Medulla oblongata (tissue), 1 donor: Measurements from ENCODE around the gene AS3MT.
"Not testable (repeated sequence)": the region's sequence is repeated elsewhere in the genome, so short reads cannot be mapped to it uniquely, and the experiment has no call there.

Experiments used
- DNase-seq: peaks from one replicate; pipeline ENCODE4 v3.0.0-alpha.2; 2015; ENCODE audit errors: extremely low spot score

The AS3MT gene

DNA sequence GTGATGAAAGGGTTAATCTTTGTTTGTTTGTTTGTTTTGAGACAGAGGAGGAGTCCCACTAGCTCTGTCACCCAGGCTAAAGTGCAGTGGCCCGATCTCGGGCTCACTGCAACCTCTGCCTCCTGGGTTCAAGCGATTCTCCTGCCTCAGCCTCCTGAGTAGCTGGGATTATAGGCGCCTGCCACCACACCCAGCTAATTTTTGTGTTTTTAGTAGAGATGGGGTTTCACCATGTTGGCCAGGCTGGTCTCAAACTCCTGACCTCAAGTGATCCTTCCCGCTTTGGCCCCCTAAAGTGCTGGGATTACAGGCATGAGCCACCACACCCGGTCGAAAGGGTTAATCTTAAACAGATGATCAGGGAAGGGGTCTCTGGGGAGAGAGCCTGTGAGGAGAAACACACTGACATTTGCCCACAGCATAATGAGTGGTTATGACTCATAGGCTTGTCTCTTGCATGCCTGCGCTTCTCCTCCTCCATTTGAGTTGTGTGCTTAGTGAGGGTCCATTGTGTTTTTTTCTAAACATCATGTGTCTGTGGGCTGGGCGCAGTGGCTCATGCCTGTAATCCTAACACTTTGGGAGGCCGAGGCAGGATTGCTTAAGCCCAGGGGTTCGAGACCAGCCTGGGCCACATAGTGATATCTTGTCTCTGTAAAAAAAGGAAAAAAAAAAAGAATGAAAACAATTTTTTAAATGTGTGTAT, 13.4 kb upstream of the AS3MT start:
- not testable (repeated sequence) for DNase-seq

DNA sequence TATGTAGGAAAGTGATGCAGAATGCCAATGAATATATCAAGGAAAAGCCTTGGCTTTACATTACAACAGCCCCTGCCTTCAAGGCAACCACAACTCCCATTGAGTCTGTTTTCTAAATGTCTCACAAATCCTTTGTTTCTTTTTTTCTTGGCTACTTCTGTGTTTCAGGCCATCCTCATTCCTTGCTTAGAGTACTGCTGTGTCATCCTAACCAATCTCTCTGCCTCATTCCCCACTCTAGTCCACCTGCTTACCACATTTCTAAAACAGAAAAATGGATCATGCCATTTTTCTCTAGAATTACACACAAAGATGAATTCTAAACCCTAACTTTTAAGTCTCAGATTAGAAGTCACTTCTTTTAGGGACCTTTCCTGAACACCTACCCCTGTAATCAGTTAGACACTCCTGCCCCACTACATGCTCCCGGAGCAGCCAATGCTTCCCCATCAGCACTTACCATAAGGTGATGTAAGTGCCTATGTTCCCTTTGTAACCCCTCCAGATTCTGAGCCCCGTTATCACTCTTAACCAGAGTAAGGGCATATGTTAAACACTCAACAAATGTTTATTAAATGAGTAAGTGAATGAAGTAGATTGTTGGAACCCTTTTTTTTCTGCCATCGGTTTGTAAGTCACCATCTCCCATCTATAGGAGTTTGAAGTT, 12.4 kb upstream of the AS3MT start:
- no peak for DNase-seq

DNA sequence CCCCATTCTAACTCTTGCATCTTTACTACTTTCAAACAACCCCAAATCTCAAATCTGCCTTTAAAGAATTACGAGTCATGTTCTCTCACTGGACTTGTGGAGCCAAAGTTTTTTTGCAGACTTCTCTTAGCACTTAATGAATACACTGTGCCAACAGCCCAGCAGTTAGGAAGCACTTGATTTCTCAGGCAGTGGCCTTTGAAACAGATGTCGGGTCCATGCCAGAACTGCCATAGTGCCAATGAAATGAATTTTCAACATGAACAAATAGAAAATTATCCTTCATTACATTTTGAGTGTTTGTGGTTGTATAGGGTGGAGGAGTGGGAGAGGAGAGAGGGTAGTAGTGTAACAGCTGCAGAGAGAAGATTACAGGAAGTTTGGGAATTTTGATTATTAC, 9.4 kb upstream of the AS3MT start:
- peak; percentile 16 for DNase-seq

DNA sequence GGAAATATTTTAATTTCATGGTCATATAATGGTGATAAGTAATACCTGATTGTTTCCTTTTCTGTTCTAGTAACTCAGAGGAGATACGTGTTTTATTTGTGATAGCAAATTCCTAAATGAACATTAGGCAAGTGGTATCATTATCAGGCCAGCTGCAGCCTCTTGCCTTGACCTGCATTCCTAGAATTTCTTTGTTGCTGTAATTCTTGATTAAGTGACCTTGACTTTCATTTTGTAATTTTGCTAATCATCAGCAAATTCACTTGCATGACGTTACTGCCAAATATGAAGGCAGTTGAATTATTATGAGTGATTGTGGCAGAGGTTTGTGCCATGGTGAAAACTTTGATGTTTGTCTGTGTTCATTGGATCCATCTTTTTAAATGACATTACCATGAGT, 5.6 kb upstream of the AS3MT start:
- DNase-seq, result no peak

DNA sequence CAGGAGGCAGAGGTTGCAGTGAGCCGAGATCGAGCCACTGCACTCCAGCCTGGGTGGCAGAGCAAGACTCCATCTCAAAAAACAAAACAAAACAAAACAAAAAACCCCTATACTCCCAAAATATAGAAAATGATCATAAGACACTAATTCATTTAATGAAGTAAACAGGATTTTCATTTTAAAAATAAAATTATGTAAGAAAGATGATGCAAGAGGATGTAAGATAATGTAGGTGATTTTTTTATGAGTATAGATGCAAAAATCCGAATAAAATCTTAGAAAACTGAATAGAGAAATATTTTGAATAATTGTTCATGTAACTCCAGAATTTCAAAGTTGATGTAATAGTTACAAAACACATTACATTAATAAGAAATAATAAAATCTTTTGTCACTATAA, 3.6 kb upstream of the AS3MT start:
- no peak for DNase-seq

DNA sequence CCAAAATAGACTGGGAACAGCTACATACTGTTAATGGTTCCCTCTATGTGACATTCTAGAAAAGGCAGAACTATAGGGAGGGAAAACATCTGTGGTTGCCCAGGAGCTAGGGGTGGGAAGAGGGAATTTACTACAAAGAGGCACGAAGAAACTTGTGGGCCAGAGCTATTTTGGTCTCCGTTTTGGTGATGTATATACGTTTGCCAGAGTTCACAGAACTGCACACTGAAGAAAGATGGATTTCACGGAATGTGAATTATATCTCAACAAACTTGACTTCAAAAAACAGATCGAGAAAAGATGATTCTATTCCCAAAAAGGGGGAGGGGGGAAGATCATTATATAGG, 386 bp upstream of the AS3MT start:
- DNase-seq, result no peak

DNA sequence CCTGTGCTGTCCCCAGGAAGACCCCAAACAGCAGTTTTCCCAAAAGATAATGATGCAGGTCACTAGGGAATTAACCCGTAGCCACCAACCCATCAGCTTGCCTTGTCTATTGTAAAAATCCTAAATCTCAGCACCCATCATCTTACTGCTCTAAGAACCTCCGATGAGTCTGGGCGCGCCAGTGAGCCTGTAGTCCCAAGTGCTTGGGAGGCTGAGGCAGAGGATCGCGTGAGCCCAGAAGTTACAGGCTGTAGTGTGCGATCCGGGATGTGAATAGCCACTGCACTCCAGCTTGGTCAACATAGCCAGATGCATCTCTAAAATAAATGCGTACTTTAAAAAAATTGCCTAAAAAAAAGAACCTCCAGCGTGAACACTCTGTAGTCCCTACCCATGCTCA, 951 bp downstream of the AS3MT start:
- DNase-seq, result no peak

DNA sequence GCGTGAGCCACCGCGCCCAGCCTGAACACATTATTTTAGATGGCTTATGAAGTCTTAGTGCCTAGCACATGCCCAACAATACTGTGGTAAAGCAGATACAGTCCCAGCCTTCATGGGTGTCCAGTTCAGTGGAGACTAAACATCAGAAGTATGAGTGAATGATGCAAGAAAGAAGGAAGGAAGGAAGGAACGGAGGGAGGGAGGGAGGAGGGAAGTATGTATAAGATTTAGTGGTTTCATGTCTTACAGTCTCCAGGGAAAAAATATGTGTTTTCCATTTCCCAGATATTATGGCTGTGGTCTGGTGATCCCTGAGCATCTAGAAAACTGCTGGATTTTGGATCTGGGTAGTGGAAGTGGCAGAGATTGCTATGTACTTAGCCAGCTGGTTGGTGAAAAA, 2.9 kb downstream of the AS3MT start:
- DNase-seq, result no peak

DNA sequence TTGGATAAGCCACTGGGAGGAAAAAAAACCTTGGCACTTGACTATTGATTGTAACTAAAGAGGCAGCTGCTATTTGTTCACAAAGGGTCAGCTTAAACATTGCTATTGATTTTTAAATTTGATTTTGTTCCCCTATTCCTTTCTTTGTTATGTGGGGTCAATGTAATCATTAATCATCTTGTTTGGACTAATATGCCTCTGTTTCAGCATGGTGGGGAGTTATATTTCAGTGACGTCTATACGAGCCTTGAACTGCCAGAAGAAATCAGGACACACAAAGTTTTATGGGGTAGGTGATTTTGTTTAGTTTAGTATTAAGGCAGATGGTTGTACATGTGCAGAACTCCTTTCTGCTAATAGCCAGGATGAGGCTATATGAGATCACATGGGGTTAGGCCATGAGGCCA, 7.5 kb downstream of the AS3MT start:
- DNase-seq, result no peak

DNA sequence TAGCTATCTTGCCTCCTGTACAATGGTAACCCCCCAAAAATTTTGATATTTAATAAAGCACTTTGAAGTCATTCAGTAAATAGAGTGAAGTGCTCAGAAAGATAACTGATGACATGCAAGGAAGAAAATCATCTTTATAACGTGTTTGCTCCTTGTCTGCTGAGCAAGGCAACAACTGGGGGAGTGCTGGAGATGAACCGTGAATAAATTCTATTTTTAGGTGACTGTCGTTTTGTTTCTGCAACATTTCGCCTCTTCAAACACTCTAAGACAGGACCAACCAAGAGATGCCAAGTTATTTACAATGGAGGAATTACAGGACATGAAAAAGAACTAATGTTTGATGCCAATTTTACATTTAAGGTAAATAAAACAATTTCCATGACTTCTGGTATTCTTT, 9.4 kb downstream of the AS3MT start:
- DNase-seq, result no peak

DNA sequence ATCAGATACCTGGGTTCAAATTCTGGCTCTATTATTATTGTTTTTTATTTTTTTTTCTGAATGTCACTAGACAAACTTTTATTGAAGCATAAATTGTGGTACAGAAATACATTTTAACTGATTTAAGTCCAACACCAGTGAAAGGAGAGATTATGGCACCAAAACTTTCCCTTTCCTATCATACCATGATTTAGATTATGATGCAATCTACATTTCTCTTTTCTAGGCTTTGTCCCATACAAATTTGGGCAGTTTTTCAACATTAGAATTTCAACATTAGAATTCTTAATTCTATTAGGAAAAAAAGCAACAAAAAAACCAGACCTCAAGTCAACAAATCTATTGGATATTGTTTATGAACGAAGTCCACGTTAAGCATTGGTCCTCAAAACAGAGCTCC, 11.0 kb downstream of the AS3MT start:
- DNase-seq, result no peak

DNA sequence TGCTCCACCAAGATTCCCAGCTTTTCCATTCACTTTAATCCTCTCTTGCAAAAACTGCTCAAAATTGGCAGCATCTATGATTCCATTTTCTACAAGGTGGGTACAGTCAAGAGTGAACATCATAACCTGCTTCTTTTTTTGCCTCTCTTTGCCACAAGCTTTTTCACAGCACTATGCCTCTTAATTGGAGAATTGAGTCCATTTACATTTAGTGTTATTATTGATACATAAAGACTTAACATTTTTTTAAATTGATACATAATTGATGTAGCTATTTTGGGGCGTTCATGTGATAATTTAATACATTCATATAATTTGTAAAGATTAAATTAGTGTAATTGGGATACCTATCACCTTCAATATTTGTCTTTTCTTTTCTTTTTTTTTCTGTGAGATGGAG, 18.8 kb downstream of the AS3MT start:
- no peak for DNase-seq

DNA sequence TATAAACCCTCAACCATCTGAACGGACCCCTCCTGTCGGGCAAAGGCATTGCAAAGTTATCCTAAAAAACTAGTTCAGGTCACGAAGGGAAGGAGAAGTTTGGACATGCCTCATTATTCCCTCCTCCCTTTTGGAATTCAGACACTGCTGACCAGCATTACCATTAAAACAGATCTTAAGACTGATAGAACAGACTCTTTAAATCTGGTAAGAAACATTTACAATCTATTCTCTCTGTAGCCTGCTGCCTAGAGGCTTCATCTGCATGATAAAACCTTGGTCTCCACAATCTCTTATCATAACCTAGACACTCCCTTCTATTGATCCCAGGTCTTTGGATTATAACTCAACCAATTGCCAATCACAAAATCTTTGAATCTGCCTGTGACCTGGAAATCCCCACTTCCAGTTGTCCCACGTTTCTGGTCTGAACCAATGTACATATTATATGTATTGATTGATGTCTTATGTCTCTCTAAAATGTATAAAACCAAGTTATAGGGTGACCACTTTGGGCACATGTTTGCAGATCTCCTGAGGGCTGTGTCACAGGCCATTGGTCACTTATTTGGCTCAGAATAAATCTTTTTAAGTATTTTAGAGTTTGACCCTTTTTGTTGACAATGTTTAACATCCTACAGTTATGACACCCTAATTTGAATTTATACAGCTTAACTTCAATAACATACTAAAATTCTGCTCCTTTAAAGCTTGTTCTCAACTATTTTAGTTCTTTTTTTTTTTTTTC, 25.4 kb downstream of the AS3MT start:
- no peak for DNase-seq

DNA sequence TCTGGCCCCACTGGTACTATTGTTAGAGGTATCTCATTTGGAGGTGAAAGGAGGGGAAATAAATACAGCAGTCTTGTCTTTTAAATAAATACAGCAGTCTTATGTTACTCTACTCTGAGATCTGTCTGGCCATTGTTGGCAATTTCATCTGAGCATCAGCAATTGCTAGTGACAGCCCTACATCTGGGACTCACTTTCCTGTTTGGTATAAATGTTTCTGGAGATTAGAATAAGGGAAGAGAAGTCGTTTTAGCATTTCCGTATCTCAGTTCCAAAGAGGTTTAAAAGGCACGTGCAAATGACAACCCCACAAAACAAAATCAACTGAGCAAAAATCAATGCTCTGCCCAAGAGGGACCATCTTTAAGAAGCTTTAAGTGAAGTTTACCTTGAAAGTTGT, 30.7 kb downstream of the AS3MT start:
- no peak for DNase-seq

DNA sequence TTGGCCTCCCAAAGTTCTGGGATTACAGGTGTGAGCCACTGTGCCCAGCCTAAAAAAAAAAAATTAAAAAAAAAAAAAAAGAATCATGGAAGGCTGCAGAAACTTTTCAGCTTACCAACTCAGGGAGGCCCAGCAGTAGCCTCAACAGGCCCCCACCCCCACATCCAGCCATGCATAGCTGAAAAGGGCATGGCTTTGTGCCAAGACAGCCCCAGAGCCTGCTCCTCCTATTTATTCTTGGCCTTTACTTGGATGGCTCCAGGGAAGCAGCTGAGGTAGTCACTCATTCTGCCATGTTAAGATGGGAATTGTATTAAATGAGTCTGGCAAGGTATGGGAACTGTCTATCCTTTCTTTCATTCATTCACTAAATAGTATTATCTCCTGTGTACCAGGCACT, 35.1 kb downstream of the AS3MT start:
- DNase-seq, result no peak

DNA sequence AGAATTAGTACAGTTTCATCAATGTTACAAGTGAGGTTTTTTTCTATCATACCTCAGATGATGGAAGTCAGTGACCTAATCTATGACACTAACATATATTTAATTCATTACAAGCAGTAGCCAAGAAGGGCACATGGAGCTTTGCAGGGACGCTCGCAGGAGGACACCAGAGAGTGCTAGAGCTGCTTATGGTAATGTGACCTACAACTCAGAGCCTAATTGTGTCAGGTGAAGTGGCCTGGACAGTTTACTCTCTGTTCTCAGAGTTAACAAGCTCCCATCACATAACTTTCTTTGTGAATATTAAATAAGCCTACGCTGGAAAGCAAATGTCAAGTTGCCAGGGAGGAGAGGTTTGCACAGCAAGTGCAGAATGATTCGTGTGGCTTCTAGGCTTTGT, 37.2 kb downstream of the AS3MT start:
- DNase-seq, result no peak

DNA sequence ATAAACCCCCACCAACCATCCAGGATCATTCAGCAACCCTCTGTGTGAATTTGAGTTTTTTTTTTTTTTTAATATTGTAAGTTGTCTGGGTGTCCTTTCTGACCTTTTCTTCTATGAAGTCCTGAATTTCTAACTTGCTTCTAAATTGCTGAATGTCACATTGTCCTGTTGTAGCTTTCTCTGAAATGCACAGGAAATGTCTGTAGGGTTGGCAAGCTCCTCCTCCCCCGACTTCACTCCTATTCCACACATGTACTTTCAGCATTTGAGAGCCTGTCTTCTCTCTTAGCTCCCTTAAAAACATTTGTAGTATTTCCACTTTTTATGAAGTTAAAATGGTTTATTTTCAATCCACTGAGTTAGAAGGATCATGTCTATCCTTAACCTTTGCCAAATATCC, 45.5 kb downstream of the AS3MT start:
- DNase-seq, result no peak

DNA sequence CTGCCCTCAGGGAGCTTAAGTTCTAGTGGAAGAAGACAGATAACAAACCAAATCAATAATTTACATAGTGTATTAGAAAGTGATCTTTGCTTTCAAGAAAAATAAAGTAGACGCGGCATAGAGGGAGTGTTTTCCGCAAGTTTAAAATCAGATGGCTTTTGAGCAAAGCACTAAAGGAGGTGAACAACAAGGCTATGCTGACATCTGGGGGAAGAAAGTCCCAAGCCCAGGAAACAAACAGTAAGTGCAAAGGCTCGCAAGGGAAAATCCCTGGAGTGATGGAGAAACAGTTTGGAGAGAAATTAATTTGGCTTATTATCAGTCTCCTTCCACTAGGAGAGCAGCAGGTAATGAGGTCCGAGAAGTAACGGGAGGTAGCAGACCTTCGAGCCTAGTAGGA, 46.9 kb downstream of the AS3MT start:
- no peak for DNase-seq

DNA sequence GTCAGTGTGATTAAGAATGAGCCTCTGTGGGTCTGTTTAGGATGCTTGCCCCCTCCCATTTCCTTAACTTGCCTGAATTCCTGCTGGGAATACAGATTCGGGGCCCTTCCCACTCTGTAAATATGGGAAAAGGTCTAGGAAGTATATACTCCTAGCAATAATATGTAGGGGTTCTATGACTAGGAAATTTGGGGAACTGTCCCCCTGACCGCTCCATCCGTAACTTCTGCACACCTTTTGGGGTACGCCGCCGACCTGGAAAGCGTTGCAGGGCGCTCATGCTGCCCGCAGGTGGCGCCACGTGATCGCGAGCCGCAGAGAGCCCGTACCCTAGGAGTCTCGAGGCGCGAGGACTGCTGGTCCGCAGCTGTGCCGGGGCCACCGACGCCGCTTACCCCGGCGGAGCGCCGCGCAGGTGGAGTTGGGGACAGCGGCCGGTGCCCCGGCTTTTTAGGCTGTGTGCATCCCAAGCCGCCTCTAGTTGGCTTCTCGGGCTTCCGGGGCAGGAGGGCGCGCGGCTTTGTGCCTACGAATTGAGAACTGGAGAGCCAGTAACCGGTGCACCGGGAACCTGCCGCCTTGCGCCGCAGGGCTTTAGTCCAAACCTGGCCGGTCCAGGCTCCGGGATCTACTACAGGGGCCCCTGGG, 48.2 kb downstream of the AS3MT start:
- peak; percentile 86 for DNase-seq

DNA sequence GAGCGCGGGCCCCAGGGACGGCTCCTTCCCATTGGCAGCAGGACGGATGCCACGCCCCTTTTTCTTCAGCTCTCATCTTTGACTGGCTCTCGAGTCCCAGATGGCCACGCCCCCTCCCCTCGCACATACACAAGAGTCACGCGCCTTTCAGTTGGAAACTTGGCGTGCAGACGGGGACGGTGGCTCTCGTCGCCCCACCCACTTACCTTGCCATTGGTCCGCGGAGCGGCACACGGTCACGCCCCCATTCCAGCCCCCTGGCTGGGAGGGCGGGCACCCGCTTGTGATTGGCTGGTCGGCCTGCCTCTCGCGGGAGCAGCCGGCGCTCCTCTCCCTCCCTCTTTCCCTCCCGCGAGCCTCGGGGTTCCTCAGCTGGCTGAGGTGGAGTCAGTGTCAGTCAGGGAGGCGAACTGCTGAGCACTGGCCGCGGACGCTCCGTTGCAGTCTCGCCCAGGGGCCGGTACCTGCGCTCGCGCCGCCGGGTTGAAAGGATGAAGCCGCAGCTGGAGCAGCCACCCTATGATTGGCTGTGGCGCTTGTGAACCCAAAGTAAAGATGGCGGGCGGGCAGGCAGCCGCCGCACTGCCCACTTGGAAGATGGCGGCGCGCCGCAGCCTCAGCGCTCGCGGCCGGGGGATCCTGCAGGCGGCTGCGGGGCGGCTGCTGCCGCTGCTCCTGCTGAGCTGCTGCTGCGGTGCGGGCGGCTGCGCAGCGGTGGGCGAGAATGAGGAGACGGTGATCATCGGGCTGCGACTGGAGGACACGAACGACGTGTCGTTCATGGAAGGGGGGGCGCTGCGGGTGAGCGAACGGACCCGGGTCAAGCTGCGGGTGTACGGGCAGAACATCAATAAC, 48.9 kb downstream of the AS3MT start, which contains the start of gene CNNM2:
Gene CNNM2 (plus strand): TSS at position 333 of the 855 bp plus-strand sequence. CDS start 187 bp downstream, at position 520.
- peak; percentile 100 for DNase-seq

DNA sequence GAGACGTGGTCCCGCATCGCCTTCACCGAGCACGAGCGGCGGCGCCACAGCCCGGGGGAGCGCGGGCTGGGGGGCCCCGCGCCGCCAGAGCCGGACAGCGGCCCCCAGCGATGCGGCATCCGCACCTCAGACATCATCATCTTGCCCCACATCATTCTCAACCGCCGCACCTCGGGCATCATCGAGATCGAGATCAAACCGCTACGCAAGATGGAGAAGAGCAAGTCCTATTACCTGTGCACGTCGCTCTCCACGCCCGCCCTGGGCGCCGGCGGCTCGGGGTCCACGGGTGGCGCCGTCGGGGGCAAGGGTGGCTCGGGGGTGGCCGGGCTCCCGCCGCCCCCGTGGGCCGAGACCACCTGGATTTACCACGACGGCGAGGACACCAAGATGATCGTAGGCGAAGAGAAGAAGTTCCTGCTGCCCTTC, 49.6 kb downstream of the AS3MT start:
- DNase-seq, result no peak
